Lung (tissue), 12 donors: Measurements from ENCODE around the gene COL18A1. TPM values are rescaled to one million over a fixed set of nuclear protein-coding genes. Genes with fewer than 3 reads are reported as not detected.

Experiments used
- ATAC-seq: fragments of 200-7000 bp; cut with Tn5 transposase; one replicate; pipeline ENCODE4 v1.9.1; 2020; ENCODE audit warnings: moderate number of reproducible peaks; ENCODE audit not compliant: insufficient read depth, low FRiP score
- DNase-seq, 3 donors: peaks; one replicate each; pipeline ENCODE4 v3.0.0-alpha.2; 2013 to 2017
- H3K27ac ChIP-seq, 2 donors: one replicate each; pipeline ENCODE4 v1.5.1; 2013; ENCODE audit warnings: mild to moderate bottlenecking in 2 of 2, moderate library complexity in 2 of 2, control low read depth in 1 of 2, inconsistent platforms in 1 of 2, low read depth in 1 of 2, low read length in 1 of 2
- H3K27me3 ChIP-seq, 3 donors: one replicate each; pipeline ENCODE4 v1.5.1; 2013; ENCODE audit warnings: low read length in 2 of 3; ENCODE audit not compliant: control insufficient read depth in 3 of 3, insufficient read depth in 3 of 3
- H3K36me3 ChIP-seq, 4 donors: one replicate each; pipeline ENCODE4 v1.5.1; 2013; ENCODE audit warnings: low read length in 4 of 4, mild to moderate bottlenecking in 1 of 4, moderate library complexity in 1 of 4; ENCODE audit not compliant: control insufficient read depth in 4 of 4, insufficient read depth in 4 of 4
- H3K4me1 ChIP-seq, 5 donors: one replicate each; pipeline ENCODE4 v1.5.1; 2013; ENCODE audit warnings: low read length in 5 of 5, mild to moderate bottlenecking in 2 of 5, moderate library complexity in 1 of 5; ENCODE audit not compliant: control insufficient read depth in 5 of 5, insufficient read depth in 5 of 5
- H3K4me3 ChIP-seq: one replicate; pipeline ENCODE4 v1.5.1; 2013; ENCODE audit warnings: mild to moderate bottlenecking, control low read depth, moderate library complexity
- H3K9ac ChIP-seq, 2 donors: one replicate each; pipeline ENCODE4 v1.5.1; 2013; ENCODE audit warnings: low read length in 2 of 2, control low read depth in 1 of 2; ENCODE audit not compliant: insufficient read depth in 1 of 2
- H3K9me3 ChIP-seq, 4 donors: one replicate each; pipeline ENCODE4 v1.5.1; 2013; ENCODE audit warnings: low read length in 3 of 4, mild to moderate bottlenecking in 1 of 4, moderate library complexity in 1 of 4; ENCODE audit not compliant: control insufficient read depth in 4 of 4, insufficient read depth in 3 of 4
- WGBS, 2 donors: extraction: QIAGEN DNeasy Blood & Tissue Kit; methylation state at CpG; one replicate each; pipeline ENCODE4 v1.1.7; 2013; 5-methylcytosine and 5-hydroxymethylcytosine counted together
- polyA plus RNA-seq, 2 donors: library from polyadenylated mRNA; stranded (reverse); fragments of 200-250 nt; gene quantifications; one replicate each; pipeline ENCODE4 v1.2.1, GENCODE V29; 2013
- total RNA-seq, 2 donors: library from RNA; depleted of rRNA in 1 of 2; stranded (reverse); fragments of >200 nt in 1 of 2; gene quantifications; one replicate each; pipeline ENCODE4 v1.2.1, GENCODE V29; 2014 to 2021
- TF ChIP-seq, protein P1 (sequence below): IDR thresholded peaks from 2 replicates; pipeline ENCODE4 v1.5.1; 2012; ENCODE audit warnings: mild to moderate bottlenecking; ENCODE audit errors: control extremely low read depth, extremely low read depth
- donor health status: control.
- donor health status: control.
- donor health status: Bipolar disorder and iron deficiency.
- donor health status: healthy.
- donor health status: DM: yes; HTN: yes; CAD: no.

Gene COL18A1
- total and polyA plus RNA-seq, 4 donors: 42.7 to 102 (median 45.8) TPM

DNA sequence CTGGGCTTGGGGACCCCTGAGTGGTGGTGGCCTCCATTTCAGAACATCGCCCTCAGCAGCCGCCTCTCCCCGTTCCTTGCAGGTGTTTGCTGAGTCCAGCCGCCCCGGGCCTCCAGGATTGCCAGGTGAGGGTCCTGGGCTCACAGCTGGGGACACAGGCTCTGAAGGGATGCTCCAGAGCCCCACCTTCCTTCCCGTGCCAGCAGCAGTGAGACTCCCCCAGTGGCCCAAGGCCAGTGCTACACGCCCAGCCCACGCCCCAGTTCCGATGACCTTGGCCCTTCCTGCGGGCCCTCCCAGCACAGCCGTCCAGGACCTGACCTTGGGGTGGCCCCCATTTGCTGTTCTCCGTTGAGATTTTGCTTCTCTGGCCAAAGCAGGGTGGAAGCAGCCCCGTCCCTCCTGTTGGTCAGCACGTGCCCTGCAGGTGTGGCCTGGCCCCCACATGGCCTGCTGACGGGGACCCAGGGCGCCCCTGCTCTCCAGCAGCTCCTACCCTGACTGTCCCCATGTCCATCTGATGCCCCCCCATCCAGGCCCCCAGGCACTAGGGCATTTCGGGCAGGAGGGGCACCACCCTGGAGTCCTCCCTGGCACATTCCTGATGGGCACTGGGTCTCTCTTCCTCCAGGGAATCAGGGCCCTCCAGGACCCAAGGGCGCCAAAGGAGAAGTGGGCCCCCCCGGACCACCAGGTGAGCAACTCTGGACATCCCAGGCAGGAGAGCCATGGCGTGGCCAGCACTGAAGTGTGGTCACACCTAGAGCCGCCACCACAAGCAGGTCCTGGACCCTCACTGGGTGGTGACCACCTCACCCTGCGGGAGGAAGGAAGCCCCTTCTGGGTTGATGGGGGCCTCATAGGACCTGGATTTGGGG is 92.2 kb downstream of the COL18A1 start:
- ATAC-seq: no peak
- no peaks in the 10 kb centered on the region for H3K27me3 ChIP-seq
- H3K4me1 ChIP-seq: no peaks in the 10 kb centered on the region
- WGBS, 2 donors: 90 to 95% methylated on average over 22 of the region's 22 CpGs
- no peak for DNase-seq
- H3K9me3 ChIP-seq: no peaks in the 10 kb centered on the region
- H3K36me3 ChIP-seq: peaks cover 0 to 22% (median 2%) of the 10 kb centered on the region in 4 donors
- H3K4me3 ChIP-seq: no peak overlapping the region
- H3K27ac ChIP-seq: no peak overlapping the region
- no peak overlapping the region for H3K9ac ChIP-seq
- TF ChIP-seq, protein P1, sequence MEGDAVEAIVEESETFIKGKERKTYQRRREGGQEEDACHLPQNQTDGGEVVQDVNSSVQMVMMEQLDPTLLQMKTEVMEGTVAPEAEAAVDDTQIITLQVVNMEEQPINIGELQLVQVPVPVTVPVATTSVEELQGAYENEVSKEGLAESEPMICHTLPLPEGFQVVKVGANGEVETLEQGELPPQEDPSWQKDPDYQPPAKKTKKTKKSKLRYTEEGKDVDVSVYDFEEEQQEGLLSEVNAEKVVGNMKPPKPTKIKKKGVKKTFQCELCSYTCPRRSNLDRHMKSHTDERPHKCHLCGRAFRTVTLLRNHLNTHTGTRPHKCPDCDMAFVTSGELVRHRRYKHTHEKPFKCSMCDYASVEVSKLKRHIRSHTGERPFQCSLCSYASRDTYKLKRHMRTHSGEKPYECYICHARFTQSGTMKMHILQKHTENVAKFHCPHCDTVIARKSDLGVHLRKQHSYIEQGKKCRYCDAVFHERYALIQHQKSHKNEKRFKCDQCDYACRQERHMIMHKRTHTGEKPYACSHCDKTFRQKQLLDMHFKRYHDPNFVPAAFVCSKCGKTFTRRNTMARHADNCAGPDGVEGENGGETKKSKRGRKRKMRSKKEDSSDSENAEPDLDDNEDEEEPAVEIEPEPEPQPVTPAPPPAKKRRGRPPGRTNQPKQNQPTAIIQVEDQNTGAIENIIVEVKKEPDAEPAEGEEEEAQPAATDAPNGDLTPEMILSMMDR: no peak

DNA sequence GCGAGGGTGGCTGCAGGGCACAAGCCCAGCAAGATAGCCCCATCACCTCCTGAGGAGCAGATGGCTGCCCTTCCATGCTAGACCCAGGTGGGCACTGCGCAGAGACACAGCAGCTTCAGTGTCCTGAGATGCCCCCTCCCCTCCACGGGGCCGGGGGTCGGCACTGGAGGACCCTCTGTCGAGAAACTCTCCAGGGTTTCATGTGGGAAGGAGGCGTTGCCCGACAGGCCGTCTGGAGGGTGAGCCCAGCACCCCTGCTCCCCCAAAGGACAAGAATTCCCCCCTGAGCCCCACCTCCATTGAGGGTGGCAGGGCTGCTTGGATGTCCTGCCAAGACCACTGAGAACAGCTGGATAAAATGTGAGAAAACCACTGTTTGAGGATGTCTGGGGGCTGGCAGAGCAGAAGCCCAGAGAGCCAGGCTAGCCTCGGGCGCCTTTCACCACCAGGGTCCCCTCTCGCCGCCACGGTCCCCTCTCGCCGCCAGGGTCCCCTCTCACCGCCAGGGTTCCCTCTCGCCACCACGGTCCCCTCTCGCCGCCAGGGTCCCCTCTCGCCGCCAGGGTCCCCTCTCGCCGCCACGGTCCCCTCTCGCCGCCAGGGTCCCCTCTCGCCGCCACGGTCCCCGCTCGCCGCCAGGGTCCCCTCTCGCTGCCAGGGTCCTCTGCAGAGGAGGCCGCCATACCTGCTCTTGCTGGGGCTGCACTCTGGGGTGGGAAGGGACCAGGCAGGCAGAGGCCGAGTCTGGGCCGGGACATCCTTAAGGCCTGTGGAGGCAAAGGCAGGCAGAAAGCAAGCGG is 93.1 kb downstream of the COL18A1 start:
- Histone ChIP-seq H3K9ac (no peak overlapping the region), H3K27ac (no peak overlapping the region), H3K4me3 (no peak overlapping the region), H3K27me3 (no peaks in the 10 kb centered on the region), H3K4me1 (no peaks in the 10 kb centered on the region), H3K36me3 (peaks cover 0 to 22% (median 2%) of the 10 kb centered on the region in 4 donors), H3K9me3 (no peaks in the 10 kb centered on the region)
- DNase-seq (no peak), ATAC-seq (no peak)
- TF ChIP-seq, protein P1: no peak
- 95 to 97% methylated on average over 39 of the region's 39 CpGs for whole genome bisulfite sequencing, 2 donors

DNA sequence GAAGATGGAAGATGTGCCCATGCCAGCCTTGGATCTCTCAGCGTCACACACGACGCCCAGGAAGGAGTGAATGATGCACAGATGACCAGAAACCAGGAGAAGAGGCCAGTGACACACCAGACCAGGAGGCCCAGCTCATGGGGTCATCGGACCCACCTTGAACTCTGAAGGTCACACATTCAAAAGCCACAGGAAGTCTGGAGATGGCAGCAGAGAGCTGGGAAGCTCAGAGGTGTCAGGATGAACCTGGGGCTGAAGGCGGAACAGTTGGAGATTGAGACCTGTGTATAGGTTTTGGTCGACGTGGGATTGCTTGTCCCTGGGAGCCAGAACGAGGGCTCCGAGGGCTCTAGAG is 93.7 kb downstream of the COL18A1 start:
- TF ChIP-seq, protein P1: no peak
- no peak overlapping the region for H3K27ac ChIP-seq
- no peak overlapping the region for H3K4me3 ChIP-seq
- H3K4me1 ChIP-seq: no peaks in the 10 kb centered on the region
- WGBS, 2 donors: 91 to 95% methylated on average over 9 of the region's 9 CpGs
- H3K27me3 ChIP-seq: no peaks in the 10 kb centered on the region
- ATAC-seq (no peak), DNase-seq (no peak)
- H3K36me3 ChIP-seq: peaks cover 0 to 22% (median 2%) of the 10 kb centered on the region in 4 donors
- H3K9ac ChIP-seq: no peak overlapping the region
- H3K9me3 ChIP-seq: no peaks in the 10 kb centered on the region
